ENCODE results near the gene SCPEP1.

SCPEP1 gene

GRCh38 chr17:57016764-57017116 lies 38.8 kb downstream of the SCPEP1 start:
- no peak for TF ChIP-seq SUZ12 (IDR thresholded peaks at IDR 0.05; ENCODE audit: extremely low read depth, insufficient read depth, insufficient read length)
- TF ChIP-seq YY1 (IDR thresholded peaks at IDR 0.05; ENCODE audit: insufficient read depth, insufficient read length), result no peak
- no peak for TF ChIP-seq ZNF274 (IDR thresholded peaks at IDR 0.05; ENCODE audit: low read depth, low read length)
- Histone ChIP-seq H3K4me3 (ENCODE audit: insufficient read length, low read depth) (no peak overlapping the region), H3K4me1 (ENCODE audit: insufficient read depth, insufficient read length) (peaks cover 15% of the 10 kb centered on the region), H3K9ac (ENCODE audit: insufficient read length, low read depth) (no peak overlapping the region), H3K27me3 (ENCODE audit: insufficient read depth, insufficient read length) (no peaks in the 10 kb centered on the region), H3K36me3 (ENCODE audit: insufficient read depth, insufficient read length, low read length) (no peaks in the 10 kb centered on the region), H3K9me3 (ENCODE audit: insufficient read depth, low read length) (peaks cover 3% of the 10 kb centered on the region; the same call in 1 of the 2 replicates)
- DNase-seq (ENCODE audit: low read depth, low spot score), result no peak

DNA sequence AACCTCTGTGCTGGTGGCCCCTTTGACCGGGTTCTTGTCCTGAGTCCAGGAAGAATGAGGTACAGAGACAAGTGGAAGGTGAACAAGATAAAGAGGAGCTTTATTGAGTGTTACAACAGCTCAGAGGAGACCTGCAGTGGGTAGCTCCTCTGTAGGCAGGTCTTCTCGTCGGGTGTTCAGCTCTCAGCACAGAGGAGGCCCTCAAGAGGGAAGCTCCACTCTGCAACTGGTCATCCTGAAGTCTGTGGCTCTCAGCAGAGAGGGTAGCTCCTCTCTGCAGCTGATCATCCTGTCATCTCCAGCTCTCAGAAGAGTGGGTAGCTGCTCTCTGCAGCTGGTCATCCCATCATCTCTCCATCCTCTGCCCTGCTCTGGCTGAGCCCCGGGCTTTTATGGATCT lies 39.7 kb downstream of the SCPEP1 start:
- Histone ChIP-seq H3K4me1 (ENCODE audit: insufficient read depth, insufficient read length) (peaks cover 15% of the 10 kb centered on the region), H3K36me3 (ENCODE audit: insufficient read depth, insufficient read length, low read length) (no peaks in the 10 kb centered on the region), H3K27me3 (ENCODE audit: insufficient read depth, insufficient read length) (no peaks in the 10 kb centered on the region), H3K4me3 (ENCODE audit: insufficient read length, low read depth) (no peak overlapping the region), H3K9me3 (ENCODE audit: insufficient read depth, low read length) (peaks cover 8% of the 10 kb centered on the region; the same call in 1 of the 2 replicates), H3K9ac (ENCODE audit: insufficient read length, low read depth) (peak overlapping the region; percentile 61)
- no peak for DNase-seq (ENCODE audit: low read depth, low spot score)
- TF ChIP-seq SUZ12 (IDR thresholded peaks at IDR 0.05; ENCODE audit: extremely low read depth, insufficient read depth, insufficient read length), result no peak
- TF ChIP-seq ZNF274 (IDR thresholded peaks at IDR 0.05; ENCODE audit: low read depth, low read length), result no peak
- TF ChIP-seq YY1 (IDR thresholded peaks at IDR 0.05; ENCODE audit: insufficient read depth, insufficient read length), result no peak

DNA sequence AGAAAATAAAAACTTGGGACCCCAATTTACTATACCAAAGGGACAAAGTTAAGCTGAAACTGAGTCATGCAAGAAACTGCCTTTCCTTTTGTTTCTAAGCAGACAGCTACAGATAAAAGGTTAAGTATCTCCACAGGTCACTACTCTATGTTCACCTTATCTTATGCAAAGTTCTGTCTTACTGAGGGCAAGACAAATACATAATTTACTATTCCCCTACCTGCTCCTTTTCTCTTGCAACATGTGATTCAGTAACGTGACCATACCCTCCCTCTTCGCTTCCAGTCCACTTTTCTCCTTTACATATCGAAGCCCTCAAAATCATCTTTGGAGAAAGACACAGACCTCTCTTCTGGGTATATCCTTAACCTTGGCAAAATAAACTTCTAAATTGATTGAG lies 42.3 kb downstream of the SCPEP1 start:
- no peak overlapping the region for H3K4me3 ChIP-seq (ENCODE audit: insufficient read length, low read depth)
- no peaks in the 10 kb centered on the region for H3K27me3 ChIP-seq (ENCODE audit: insufficient read depth, insufficient read length)
- TF ChIP-seq ZNF274 (IDR thresholded peaks at IDR 0.05; ENCODE audit: low read depth, low read length), result no peak
- TF ChIP-seq YY1 (IDR thresholded peaks at IDR 0.05; ENCODE audit: insufficient read depth, insufficient read length), result no peak
- TF ChIP-seq SUZ12 (IDR thresholded peaks at IDR 0.05; ENCODE audit: extremely low read depth, insufficient read depth, insufficient read length), result no peak
- peaks cover 27% of the 10 kb centered on the region for H3K9me3 ChIP-seq (ENCODE audit: insufficient read depth, low read length)
- no peak for DNase-seq (ENCODE audit: low read depth, low spot score)
- peaks cover 15% of the 10 kb centered on the region for H3K4me1 ChIP-seq (ENCODE audit: insufficient read depth, insufficient read length)
- no peaks in the 10 kb centered on the region for H3K36me3 ChIP-seq (ENCODE audit: insufficient read depth, insufficient read length, low read length)
- H3K9ac ChIP-seq (ENCODE audit: insufficient read length, low read depth), result no peak overlapping the region

DNA sequence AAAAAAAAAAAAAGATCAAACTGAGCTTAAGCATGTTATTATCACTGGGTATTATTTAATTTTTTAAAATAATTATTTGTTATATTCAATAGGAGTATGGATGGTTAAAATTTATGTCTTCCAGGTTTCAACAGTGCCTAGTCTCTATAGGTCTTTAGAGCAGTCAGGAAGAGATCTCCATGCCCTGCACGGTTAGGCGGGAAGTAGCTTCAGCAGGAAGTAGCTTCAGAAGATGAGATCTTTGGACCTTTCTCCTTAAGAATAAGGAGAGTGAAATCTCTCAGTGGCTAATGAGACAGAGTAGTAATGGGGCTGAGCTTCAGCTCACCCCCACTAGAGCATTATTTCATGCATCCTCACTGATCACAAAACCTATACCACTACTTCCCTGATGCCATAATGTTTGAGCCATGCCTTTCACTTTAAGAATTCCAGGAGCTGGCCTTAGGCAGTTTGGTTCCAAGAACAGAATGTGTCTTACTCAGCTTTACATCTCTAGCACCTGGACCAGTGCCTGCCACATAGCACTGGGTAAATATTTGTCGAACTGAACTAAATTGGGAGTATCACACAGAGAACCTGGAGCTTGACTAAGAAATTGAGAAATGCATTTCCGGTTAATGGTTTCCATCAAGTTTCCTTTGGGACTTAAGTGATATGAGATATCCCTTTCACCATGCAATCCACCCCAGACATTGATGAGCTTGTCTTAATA lies 43.5 kb downstream of the SCPEP1 start:
- Histone ChIP-seq H3K27me3 (ENCODE audit: insufficient read depth, insufficient read length) (no peaks in the 10 kb centered on the region), H3K9me3 (ENCODE audit: insufficient read depth, low read length) (peaks cover 39% of the 10 kb centered on the region), H3K4me1 (ENCODE audit: insufficient read depth, insufficient read length) (peaks cover 10% of the 10 kb centered on the region), H3K9ac (ENCODE audit: insufficient read length, low read depth) (no peak overlapping the region), H3K36me3 (ENCODE audit: insufficient read depth, insufficient read length, low read length) (no peaks in the 10 kb centered on the region), H3K4me3 (ENCODE audit: insufficient read length, low read depth) (no peak overlapping the region)
- no peak for TF ChIP-seq SUZ12 (IDR thresholded peaks at IDR 0.05; ENCODE audit: extremely low read depth, insufficient read depth, insufficient read length)
- no peak for TF ChIP-seq YY1 (IDR thresholded peaks at IDR 0.05; ENCODE audit: insufficient read depth, insufficient read length)
- no peak for TF ChIP-seq ZNF274 (IDR thresholded peaks at IDR 0.05; ENCODE audit: low read depth, low read length)
- DNase-seq (ENCODE audit: low read depth, low spot score), result no peak

- DNase-seq (ENCODE audit: low read depth, low spot score), result no peak
- TF ChIP-seq YY1 (IDR thresholded peaks at IDR 0.05; ENCODE audit: insufficient read depth, insufficient read length) (no peak), SUZ12 (IDR thresholded peaks at IDR 0.05; ENCODE audit: extremely low read depth, insufficient read depth, insufficient read length) (no peak), ZNF274 (IDR thresholded peaks at IDR 0.05; ENCODE audit: low read depth, low read length) (no peak)
- peaks cover 61% of the 10 kb centered on the region for H3K9me3 ChIP-seq (ENCODE audit: insufficient read depth, low read length)
Measured at GRCh38 chr17:57025876-57026275, 47.9 kb downstream of the SCPEP1 start.

GRCh38 chr17:57027852-57028251 lies 49.9 kb downstream of the SCPEP1 start:
- Histone ChIP-seq H3K27me3 (ENCODE audit: insufficient read depth, insufficient read length) (no peaks in the 10 kb centered on the region), H3K9ac (ENCODE audit: insufficient read length, low read depth) (no peak overlapping the region), H3K36me3 (ENCODE audit: insufficient read depth, insufficient read length, low read length) (no peaks in the 10 kb centered on the region), H3K9me3 (ENCODE audit: insufficient read depth, low read length) (peaks cover 50% of the 10 kb centered on the region), H3K4me3 (ENCODE audit: insufficient read length, low read depth) (no peak overlapping the region), H3K4me1 (ENCODE audit: insufficient read depth, insufficient read length) (no peaks in the 10 kb centered on the region)
- DNase-seq (ENCODE audit: low read depth, low spot score), result no peak
- TF ChIP-seq ZNF274 (IDR thresholded peaks at IDR 0.05; ENCODE audit: low read depth, low read length), result no peak
- TF ChIP-seq SUZ12 (IDR thresholded peaks at IDR 0.05; ENCODE audit: extremely low read depth, insufficient read depth, insufficient read length), result no peak
- TF ChIP-seq YY1 (IDR thresholded peaks at IDR 0.05; ENCODE audit: insufficient read depth, insufficient read length), result no peak

More at GRCh38 chr17:57025876-57026275, 47.9 kb downstream of the SCPEP1 start:
- no peak overlapping the region for H3K4me3 ChIP-seq (ENCODE audit: insufficient read length, low read depth)
- no peaks in the 10 kb centered on the region for H3K27me3 ChIP-seq (ENCODE audit: insufficient read depth, insufficient read length)
- H3K4me1 ChIP-seq (ENCODE audit: insufficient read depth, insufficient read length), result no peaks in the 10 kb centered on the region
- H3K9ac ChIP-seq (ENCODE audit: insufficient read length, low read depth), result no peak overlapping the region
- H3K36me3 ChIP-seq (ENCODE audit: insufficient read depth, insufficient read length, low read length), result no peaks in the 10 kb centered on the region

GRCh38 chr17:57032343-57032742 lies 54.4 kb downstream of the SCPEP1 start:
- Histone ChIP-seq H3K9ac (ENCODE audit: insufficient read length, low read depth) (no peak overlapping the region), H3K9me3 (ENCODE audit: insufficient read depth, low read length) (peaks cover 12% of the 10 kb centered on the region), H3K4me3 (ENCODE audit: insufficient read length, low read depth) (no peak overlapping the region), H3K4me1 (ENCODE audit: insufficient read depth, insufficient read length) (peaks cover 2% of the 10 kb centered on the region), H3K27me3 (ENCODE audit: insufficient read depth, insufficient read length) (no peaks in the 10 kb centered on the region), H3K36me3 (ENCODE audit: insufficient read depth, insufficient read length, low read length) (no peaks in the 10 kb centered on the region)
- no peak for DNase-seq (ENCODE audit: low read depth, low spot score)
- no peak for TF ChIP-seq ZNF274 (IDR thresholded peaks at IDR 0.05; ENCODE audit: low read depth, low read length)
- no peak for TF ChIP-seq SUZ12 (IDR thresholded peaks at IDR 0.05; ENCODE audit: extremely low read depth, insufficient read depth, insufficient read length)
- TF ChIP-seq YY1 (IDR thresholded peaks at IDR 0.05; ENCODE audit: insufficient read depth, insufficient read length), result no peak

Measured in NT2/D1 (cell line).